ENCODE measurements around the gene JAM3.

DNA sequence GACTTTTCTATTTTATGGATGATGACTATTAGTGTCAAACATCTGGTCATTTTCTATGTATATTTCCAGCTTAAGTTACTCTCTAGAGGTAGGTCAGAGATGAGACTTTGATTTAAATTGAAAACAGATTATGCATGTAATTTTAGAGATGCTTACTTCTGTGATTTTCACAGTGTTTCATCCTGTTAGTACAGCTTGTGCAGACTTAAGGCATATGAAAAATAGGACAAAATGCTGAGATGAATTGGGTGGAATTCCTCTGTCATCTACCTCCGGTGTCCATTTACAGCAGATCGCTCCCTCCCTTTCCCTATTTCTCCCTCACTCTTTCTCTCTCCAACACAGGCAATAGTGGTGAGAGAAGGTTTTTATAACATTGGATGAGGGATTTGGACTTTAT, 14.1 kb downstream of the JAM3 start:
- TF ChIP-seq HMGXB4 (CRISPR knock-in tag; IDR thresholded peaks at IDR 0.05; ENCODE audit: borderline replicate concordance in 1 of 2, low read depth in 1 of 2) = no peak
- no peak for TF ChIP-seq ZNF207 (IDR thresholded peaks at IDR 0.05; ENCODE audit: borderline replicate concordance)
